ENCODE results near the gene ELP1.

ELP1 gene

DNA sequence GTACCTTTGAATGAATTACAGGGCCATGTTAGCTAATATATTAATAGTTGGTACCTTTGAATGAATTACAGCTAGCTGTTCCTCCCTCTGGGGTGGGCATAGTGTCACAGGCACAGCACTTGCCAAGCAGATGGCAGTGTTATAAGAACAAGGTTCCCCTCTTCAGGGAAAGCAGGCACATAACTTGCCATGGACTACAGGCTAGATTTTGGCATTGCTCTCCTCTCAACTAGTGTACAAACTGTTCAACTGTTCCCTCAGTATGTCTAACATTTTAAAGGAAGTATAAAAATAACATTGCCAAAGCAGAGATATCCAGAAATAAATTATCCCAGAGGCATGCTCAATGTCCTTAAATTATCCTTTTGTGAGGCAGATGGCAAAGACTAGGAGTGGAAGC lies 34.0 kb upstream of the ELP1 start:
- CTCF ChIA-PET: interaction anchor here (1.6 to 9.1 kb wide), 2 partner anchors 15 to 24 kb away, joined by 5 to 69 read pairs; no protein-coding TSS in a partner anchor
- no peak for DNase-seq (ENCODE audit: extremely low spot score)
- TF ChIP-seq, protein P1, sequence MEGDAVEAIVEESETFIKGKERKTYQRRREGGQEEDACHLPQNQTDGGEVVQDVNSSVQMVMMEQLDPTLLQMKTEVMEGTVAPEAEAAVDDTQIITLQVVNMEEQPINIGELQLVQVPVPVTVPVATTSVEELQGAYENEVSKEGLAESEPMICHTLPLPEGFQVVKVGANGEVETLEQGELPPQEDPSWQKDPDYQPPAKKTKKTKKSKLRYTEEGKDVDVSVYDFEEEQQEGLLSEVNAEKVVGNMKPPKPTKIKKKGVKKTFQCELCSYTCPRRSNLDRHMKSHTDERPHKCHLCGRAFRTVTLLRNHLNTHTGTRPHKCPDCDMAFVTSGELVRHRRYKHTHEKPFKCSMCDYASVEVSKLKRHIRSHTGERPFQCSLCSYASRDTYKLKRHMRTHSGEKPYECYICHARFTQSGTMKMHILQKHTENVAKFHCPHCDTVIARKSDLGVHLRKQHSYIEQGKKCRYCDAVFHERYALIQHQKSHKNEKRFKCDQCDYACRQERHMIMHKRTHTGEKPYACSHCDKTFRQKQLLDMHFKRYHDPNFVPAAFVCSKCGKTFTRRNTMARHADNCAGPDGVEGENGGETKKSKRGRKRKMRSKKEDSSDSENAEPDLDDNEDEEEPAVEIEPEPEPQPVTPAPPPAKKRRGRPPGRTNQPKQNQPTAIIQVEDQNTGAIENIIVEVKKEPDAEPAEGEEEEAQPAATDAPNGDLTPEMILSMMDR (IDR thresholded peaks at IDR 0.05; ENCODE audit: control extremely low read depth, extremely low read depth, low read depth, missing control alignments): no peak
- POLR2A ChIA-PET: no interaction called here

DNA sequence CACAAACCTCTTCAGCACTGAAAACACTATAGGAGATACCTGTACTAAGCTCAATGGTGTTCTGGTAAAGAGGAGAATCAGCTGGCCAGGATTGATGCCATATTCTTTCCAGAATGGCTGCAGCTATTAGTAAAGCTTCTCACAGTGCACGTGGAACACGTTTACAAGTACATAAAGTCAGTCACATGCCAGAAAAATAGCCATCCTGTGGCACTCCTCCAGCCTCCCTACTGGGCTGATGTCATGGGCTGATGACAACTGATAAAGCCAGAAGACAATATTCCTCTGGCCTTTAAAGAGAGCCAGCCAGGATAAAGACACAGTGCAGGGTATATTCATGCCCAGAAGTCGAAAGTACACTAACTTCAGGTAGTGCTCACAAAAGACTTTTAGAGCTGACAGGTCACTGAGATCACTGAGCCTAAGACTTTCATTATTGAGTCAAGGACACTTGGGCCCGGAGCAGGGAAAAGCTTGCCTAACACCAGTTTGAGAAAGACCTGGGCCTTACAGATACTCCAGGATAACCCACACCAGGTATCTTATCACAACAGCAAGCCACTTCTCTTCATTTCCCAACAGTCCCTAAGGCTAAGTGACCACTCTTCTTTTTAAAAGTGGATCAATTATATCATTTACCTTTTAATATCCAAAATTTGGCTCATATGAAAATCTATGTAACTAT lies 29.7 kb upstream of the ELP1 start:
- TF ChIP-seq, protein P1 (IDR thresholded peaks at IDR 0.05; ENCODE audit: control extremely low read depth, extremely low read depth, low read depth, missing control alignments): no peak
- ChIA-PET POLR2A (no interaction called here), CTCF (interaction anchor here (1.1 to 9.1 kb wide), 2 partner anchors 11 to 18 kb away, joined by 3 to 69 read pairs; no protein-coding TSS in a partner anchor)
- no peak for DNase-seq (ENCODE audit: extremely low spot score)

DNA sequence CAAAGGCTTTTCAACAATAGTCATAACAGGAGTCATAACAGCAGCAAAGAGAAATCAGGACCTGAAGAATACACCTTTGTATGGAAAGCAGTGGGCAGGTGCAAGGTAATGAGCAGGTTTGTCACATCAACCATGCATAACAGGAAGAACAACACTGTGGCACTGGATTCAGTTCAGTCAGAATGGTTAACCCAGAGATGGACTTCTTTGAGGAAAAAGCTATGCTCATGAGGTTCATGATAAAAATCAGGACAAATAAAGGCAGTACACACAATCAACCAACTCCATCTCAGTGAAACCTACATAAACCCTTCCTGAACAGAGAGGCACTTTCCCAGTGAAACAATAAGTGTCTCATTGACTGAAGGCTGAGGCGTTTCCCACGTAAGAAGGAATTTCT lies 27.2 kb upstream of the ELP1 start:
- CTCF ChIA-PET: interaction anchor here (1.0 to 9.1 kb wide), 3 partner anchors 9 to 50 kb away, joined by 3 to 69 read pairs (median 7); no protein-coding TSS in a partner anchor
- no peak for DNase-seq (ENCODE audit: extremely low spot score)
- TF ChIP-seq, protein P1 (IDR thresholded peaks at IDR 0.05; ENCODE audit: control extremely low read depth, extremely low read depth, low read depth, missing control alignments): no peak
- POLR2A ChIA-PET: no interaction called here

DNA sequence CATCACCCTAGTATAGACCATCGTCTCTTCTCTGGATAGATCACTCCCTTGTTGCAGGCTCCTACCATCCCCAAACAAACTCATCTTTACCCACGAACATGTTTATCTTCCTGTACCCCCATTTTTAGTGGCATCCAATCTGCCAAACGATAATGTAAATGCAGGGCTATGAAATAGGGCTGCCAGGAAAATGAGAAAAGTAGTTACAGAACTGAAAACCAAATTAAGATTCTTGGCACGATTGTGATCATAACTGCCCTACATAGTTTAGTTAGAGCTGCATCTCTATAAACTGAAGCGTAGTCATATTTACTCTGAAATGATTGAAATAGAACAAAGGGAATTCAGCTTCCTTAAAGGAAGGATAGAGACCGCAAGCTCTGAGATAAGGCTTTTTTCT lies 26.4 kb upstream of the ELP1 start:
- POLR2A ChIA-PET: no interaction called here
- DNase-seq (ENCODE audit: extremely low spot score): no peak
- CTCF ChIA-PET: interaction anchor here (1.2 kb wide), 1 partner anchor 9 kb away, joined by 5 read pairs; no protein-coding TSS in a partner anchor
- TF ChIP-seq, protein P1 (IDR thresholded peaks at IDR 0.05; ENCODE audit: control extremely low read depth, extremely low read depth, low read depth, missing control alignments): no peak

DNA sequence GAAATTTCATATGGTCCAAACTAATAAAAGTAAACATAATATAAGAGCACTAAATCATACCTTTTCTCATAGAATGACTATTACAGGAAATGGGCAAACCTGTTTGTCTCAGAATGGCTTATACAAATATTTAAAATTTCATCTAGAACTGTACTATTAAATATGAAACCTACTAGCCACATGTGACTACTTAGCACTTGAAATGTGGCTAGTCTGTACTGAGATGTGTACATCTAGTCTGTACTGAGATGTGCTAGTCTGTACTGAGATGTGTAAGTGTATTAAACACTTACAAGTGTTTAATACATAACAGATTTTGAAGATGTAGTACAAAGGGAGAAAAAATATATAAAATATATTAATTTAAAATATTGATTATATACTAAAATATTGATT lies 22.7 kb upstream of the ELP1 start:
- TF ChIP-seq, protein P1 (IDR thresholded peaks at IDR 0.05; ENCODE audit: control extremely low read depth, extremely low read depth, low read depth, missing control alignments): no peak
- DNase-seq (ENCODE audit: extremely low spot score): no peak
- ChIA-PET CTCF (interaction anchor here (7.0 kb wide), 1 partner anchor 12 kb away, joined by 47 read pairs; no protein-coding TSS in a partner anchor), POLR2A (no interaction called here)

DNA sequence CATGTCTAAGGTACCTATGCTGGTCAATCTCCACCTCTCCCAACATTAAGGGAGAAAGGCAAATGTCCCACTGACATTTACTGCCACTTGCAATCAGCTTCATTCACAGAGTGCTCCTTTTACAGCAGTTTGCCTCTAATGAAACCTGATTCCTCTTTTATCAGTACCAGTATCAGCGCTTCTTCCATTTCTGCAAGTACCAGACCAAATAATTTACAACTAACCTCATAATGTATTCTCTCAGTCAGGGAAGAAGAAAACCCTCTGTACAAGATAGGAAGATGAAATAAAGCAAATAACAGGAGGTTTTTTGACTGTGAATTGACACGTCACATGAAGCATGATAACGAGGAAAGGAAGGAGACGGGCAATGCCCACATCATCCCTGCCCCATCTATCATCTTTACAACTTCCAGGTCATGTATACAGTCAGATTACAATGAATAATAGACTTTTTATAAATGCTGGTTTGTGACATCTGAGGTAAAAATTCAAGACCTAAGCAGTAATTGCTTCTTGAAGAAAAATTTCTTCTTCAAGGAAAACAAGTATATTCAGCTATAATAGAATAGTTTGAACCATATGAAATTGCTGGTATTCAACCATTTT lies 22.2 kb upstream of the ELP1 start:
- POLR2A ChIA-PET: no interaction called here
- no peak for DNase-seq (ENCODE audit: extremely low spot score)
- CTCF ChIA-PET: interaction anchor here (7.0 kb wide), 1 partner anchor 12 kb away, joined by 47 read pairs; no protein-coding TSS in a partner anchor
- TF ChIP-seq, protein P1 (IDR thresholded peaks at IDR 0.05; ENCODE audit: control extremely low read depth, extremely low read depth, low read depth, missing control alignments): no peak
